ENCODE data around the gene CTSA.
A peak's percentile ranks its signal among the peaks of the same experiment; 100 is the strongest.

The CTSA gene

DNA sequence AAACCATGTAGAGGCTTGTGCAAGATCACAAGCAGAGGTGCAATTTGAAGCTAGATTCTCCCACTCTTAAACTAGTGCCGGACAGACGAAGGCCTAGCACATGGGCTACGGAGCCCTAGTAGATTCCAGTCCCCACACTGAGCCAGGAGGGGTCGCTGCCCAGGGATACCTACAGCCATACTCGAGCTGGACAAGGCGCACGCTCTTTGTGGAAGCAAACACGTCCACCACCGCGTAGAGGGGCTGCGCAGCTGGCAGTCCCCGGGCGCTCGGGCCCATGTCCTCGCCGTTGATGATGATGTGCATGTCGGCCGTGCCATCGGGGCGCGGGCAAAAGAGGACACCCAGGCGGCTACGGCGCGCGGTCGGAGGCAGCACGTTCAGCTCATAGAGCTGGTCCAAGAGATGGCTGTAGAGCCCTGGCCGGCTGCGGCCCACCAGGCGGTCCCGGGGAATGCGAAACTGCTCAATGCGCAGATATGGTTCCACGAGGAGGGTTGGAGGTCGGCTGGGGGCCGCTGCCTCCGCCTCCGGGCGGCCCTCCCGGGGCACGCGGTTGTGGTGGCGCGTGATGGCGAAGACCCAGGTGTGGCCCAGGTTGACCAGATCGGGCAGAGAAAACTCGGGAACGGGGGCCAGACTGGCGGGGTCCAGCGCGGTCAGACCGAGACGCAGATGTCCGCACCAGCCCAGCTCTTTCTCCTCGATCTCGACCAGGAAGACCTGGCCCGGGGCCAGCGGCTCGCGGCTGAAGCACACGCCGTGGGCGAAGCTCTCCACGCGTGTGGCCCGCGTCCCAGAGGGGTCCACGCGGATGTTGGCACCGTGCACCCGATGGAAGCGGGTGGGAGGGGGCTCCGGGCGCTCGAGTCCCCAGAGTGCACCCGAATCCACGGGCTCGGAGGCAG lies 804 bp upstream of the CTSA start:
- ATAC-seq (ENCODE audit: low read depth) (peak; percentile 51), DNase-seq (ENCODE audit: low spot score) (peak; percentile 89)
- Histone ChIP-seq H3K36me3 (ENCODE audit: low read depth) (peaks cover 23% of the 10 kb centered on the region), H3K9me3 (ENCODE audit: severe bottlenecking) (no peaks in the 10 kb centered on the region), H3K27ac (ENCODE audit: poor library complexity, severe bottlenecking) (peak overlapping the region; percentile 5), H3K27me3 (ENCODE audit: insufficient read depth, poor library complexity, severe bottlenecking) (no peaks in the 10 kb centered on the region), H3K4me1 (ENCODE audit: insufficient read depth, poor library complexity, severe bottlenecking) (peaks cover 1% of the 10 kb centered on the region), H3K4me3 (ENCODE audit: severe bottlenecking) (peak overlapping the region; percentile 72)
- TF ChIP-seq, protein P1, sequence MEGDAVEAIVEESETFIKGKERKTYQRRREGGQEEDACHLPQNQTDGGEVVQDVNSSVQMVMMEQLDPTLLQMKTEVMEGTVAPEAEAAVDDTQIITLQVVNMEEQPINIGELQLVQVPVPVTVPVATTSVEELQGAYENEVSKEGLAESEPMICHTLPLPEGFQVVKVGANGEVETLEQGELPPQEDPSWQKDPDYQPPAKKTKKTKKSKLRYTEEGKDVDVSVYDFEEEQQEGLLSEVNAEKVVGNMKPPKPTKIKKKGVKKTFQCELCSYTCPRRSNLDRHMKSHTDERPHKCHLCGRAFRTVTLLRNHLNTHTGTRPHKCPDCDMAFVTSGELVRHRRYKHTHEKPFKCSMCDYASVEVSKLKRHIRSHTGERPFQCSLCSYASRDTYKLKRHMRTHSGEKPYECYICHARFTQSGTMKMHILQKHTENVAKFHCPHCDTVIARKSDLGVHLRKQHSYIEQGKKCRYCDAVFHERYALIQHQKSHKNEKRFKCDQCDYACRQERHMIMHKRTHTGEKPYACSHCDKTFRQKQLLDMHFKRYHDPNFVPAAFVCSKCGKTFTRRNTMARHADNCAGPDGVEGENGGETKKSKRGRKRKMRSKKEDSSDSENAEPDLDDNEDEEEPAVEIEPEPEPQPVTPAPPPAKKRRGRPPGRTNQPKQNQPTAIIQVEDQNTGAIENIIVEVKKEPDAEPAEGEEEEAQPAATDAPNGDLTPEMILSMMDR (IDR thresholded peaks at IDR 0.05; ENCODE audit: poor library complexity, severe bottlenecking), result peak; percentile 91

GRCh38 chr20:45892049-45892825 lies 1.1 kb downstream of the CTSA start:
- H3K27me3 ChIP-seq (ENCODE audit: insufficient read depth, poor library complexity, severe bottlenecking), result no peaks in the 10 kb centered on the region
- DNase-seq (ENCODE audit: low spot score), result peak; percentile 69
- ATAC-seq (ENCODE audit: low read depth), result 0 out of 3 replicates have a peak, but pooled peaks have one; percentile 5
- no peak overlapping the region for H3K27ac ChIP-seq (ENCODE audit: poor library complexity, severe bottlenecking)
- no peaks in the 10 kb centered on the region for H3K4me1 ChIP-seq (ENCODE audit: insufficient read depth, poor library complexity, severe bottlenecking)
- peaks cover 30% of the 10 kb centered on the region for H3K36me3 ChIP-seq (ENCODE audit: low read depth)
- no peaks in the 10 kb centered on the region for H3K9me3 ChIP-seq (ENCODE audit: severe bottlenecking)
- H3K4me3 ChIP-seq (ENCODE audit: severe bottlenecking), result peak overlapping the region; percentile 72
- TF ChIP-seq, protein P1 (IDR thresholded peaks at IDR 0.05; ENCODE audit: poor library complexity, severe bottlenecking), result no peak

GRCh38 chr20:45892828-45893500 lies 1.8 kb downstream of the CTSA start:
- TF ChIP-seq, protein P1 (IDR thresholded peaks at IDR 0.05; ENCODE audit: poor library complexity, severe bottlenecking), result no peak
- H3K27ac ChIP-seq (ENCODE audit: poor library complexity, severe bottlenecking), result no peak overlapping the region
- DNase-seq (ENCODE audit: low spot score), result peak; percentile 77
- no peak for ATAC-seq (ENCODE audit: low read depth)
- peaks cover 37% of the 10 kb centered on the region for H3K36me3 ChIP-seq (ENCODE audit: low read depth)
- no peaks in the 10 kb centered on the region for H3K27me3 ChIP-seq (ENCODE audit: insufficient read depth, poor library complexity, severe bottlenecking)
- no peaks in the 10 kb centered on the region for H3K4me1 ChIP-seq (ENCODE audit: insufficient read depth, poor library complexity, severe bottlenecking)
- no peaks in the 10 kb centered on the region for H3K9me3 ChIP-seq (ENCODE audit: severe bottlenecking)
- no peak overlapping the region for H3K4me3 ChIP-seq (ENCODE audit: severe bottlenecking)

- peak; percentile 52 for DNase-seq (ENCODE audit: low spot score)
- TF ChIP-seq, protein P1 (IDR thresholded peaks at IDR 0.05; ENCODE audit: poor library complexity, severe bottlenecking), result no peak
- Histone ChIP-seq H3K27me3 (ENCODE audit: insufficient read depth, poor library complexity, severe bottlenecking) (no peaks in the 10 kb centered on the region), H3K36me3 (ENCODE audit: low read depth) (peaks cover 38% of the 10 kb centered on the region), H3K4me1 (ENCODE audit: insufficient read depth, poor library complexity, severe bottlenecking) (no peaks in the 10 kb centered on the region), H3K9me3 (ENCODE audit: severe bottlenecking) (no peaks in the 10 kb centered on the region), H3K4me3 (ENCODE audit: severe bottlenecking) (no peak overlapping the region), H3K27ac (ENCODE audit: poor library complexity, severe bottlenecking) (no peak overlapping the region)
- no peak for ATAC-seq (ENCODE audit: low read depth)
These were observed 2.7 kb downstream of the CTSA start for GRCh38 chr20:45893831-45894230.
